ENCODE results near the gene TTLL8.

- no peak for TF ChIP-seq CTCF (IDR thresholded peaks at IDR 0.05)
- no peak for TF ChIP-seq HDAC2 (IDR thresholded peaks at IDR 0.05)
- TF ChIP-seq EP300 (IDR thresholded peaks at IDR 0.05) = no peak
- no peak for TF ChIP-seq SREBF2 (IDR thresholded peaks at IDR 0.05)
- no peak for TF ChIP-seq HMGXB4 (CRISPR knock-in tag; IDR thresholded peaks at IDR 0.05; ENCODE audit: borderline replicate concordance)
- TF ChIP-seq POLR2A (IDR thresholded peaks at IDR 0.05; ENCODE audit: low read length) = no peak
- TF ChIP-seq KDM1A (IDR thresholded peaks at IDR 0.05; ENCODE audit: low read depth) = no peak
- no peak for TF ChIP-seq RAD21 (conservative IDR thresholded peaks at IDR 0.05 in 1 of 2, IDR thresholded peaks at IDR 0.05 in 1 of 2)
- TF ChIP-seq JUN (IDR thresholded peaks at IDR 0.05) = no peak
- TF ChIP-seq NR3C1 (IDR thresholded peaks at IDR 0.05) = no peak
- TF ChIP-seq PHF8 (IDR thresholded peaks at IDR 0.05; ENCODE audit: borderline replicate concordance, low read depth) = no peak
- no peak for TF ChIP-seq SMC3 (IDR thresholded peaks at IDR 0.05)
Measured at GRCh38 chr22:50048061-50048765, 9.9 kb downstream of the TTLL8 start.

Measured in A549 (cell line).